HEK293 (cell line): Measurements from ENCODE around the gene PCSK1N.

Experiments used
- CTCF ChIA-PET: fragments of 350-600 bp; formaldehyde crosslinking; extraction: SDS; loops from one replicate; lab custom pipeline; 2021; ENCODE audit warnings: antibody characterized with exemption; lab: Yijun Ruan, JAX
- POLR2A ChIA-PET: fragments of 300-600 bp; formaldehyde crosslinking; extraction: SDS; loops from one replicate; lab custom pipeline; 2020; ENCODE audit warnings: antibody characterized with exemption, inconsistent platforms; lab: Yijun Ruan, JAX
- H3K27ac ChIP-seq: fragments of 200-500 bp; sonication (Bioruptor generic); 2 replicates; pipeline ENCODE4 v1.5.1; 2014; ENCODE audit warnings: low read depth, low read length, control low read depth, inconsistent platforms; ENCODE audit errors: extremely low read depth
- H3K36me3 ChIP-seq, 2 experiments: fragments of 200-500 bp in 1 of 2; sonication (Bioruptor generic) in 1 of 2; 1 replicate in 1 of 2; 2 replicates in 1 of 2; pipeline ENCODE4 v1.5.1; 2014 to 2017; ENCODE audit warnings: inconsistent platforms in 2 of 2, low read length in 2 of 2; ENCODE audit not compliant: control insufficient read depth in 2 of 2, insufficient read depth in 1 of 2
- H3K4me1 ChIP-seq: fragments of 200-500 bp; sonication (Bioruptor generic); 2 replicates; pipeline ENCODE4 v1.5.1; 2014; ENCODE audit warnings: mild to moderate bottlenecking, low read length, inconsistent platforms; ENCODE audit not compliant: control insufficient read depth, insufficient read depth
- H3K4me3 ChIP-seq: 2 replicates; pipeline ENCODE4 v1.5.1; 2011; ENCODE audit warnings: low read depth, mild to moderate bottlenecking, control low read depth, low read length, moderate library complexity
- H3K9me3 ChIP-seq: fragments of 200-500 bp; sonication (Bioruptor generic); 2 replicates; pipeline ENCODE4 v1.5.1; 2014; ENCODE audit warnings: low read depth, low read length, inconsistent platforms; ENCODE audit not compliant: control insufficient read depth, insufficient read depth
- ZNF140 ChIP-seq: fragments of 450-650 bp; formaldehyde crosslinking; IDR thresholded peaks from 2 replicates; pipeline ENCODE4 v1.5.1; 2016; ENCODE audit warnings: missing biosample characterization, missing genetic modification characterization
- ZNF341 ChIP-seq: fragments of 450-650 bp; formaldehyde crosslinking; IDR thresholded peaks from 2 replicates; pipeline ENCODE4; 2016; ENCODE audit warnings: low read depth, missing biosample characterization, missing genetic modification characterization
- ZNF426 ChIP-seq: fragments of 450-650 bp; formaldehyde crosslinking; IDR thresholded peaks from 2 replicates; pipeline ENCODE4 v1.5.1; 2017; ENCODE audit warnings: missing biosample characterization, missing genetic modification characterization, mild to moderate bottlenecking, inconsistent platforms, moderate library complexity
- ZNF629 ChIP-seq: fragments of 450-650 bp; formaldehyde crosslinking; IDR thresholded peaks from 2 replicates; pipeline ENCODE4 v1.5.1; 2017; ENCODE audit warnings: missing biosample characterization, missing genetic modification characterization
- ZNF654 ChIP-seq: fragments of 450-650 bp; formaldehyde crosslinking; IDR thresholded peaks from 2 replicates; pipeline ENCODE4 v1.5.1; 2016; ENCODE audit warnings: low read depth, missing biosample characterization, missing genetic modification characterization
- ZNF660 ChIP-seq: fragments of 450-650 bp; IDR thresholded peaks from 2 replicates; pipeline ENCODE4 v1.5.1; 2018; ENCODE audit warnings: missing biosample characterization, mild to moderate bottlenecking, missing genetic modification characterization
- ZNF843 ChIP-seq: fragments of 450-650 bp; formaldehyde crosslinking; IDR thresholded peaks from 2 replicates; pipeline ENCODE4 v1.5.1; 2016; ENCODE audit warnings: missing biosample characterization, missing genetic modification characterization
- TF ChIP-seq, protein P1 (sequence below): fragments of 450-650 bp; formaldehyde crosslinking; IDR thresholded peaks from 2 replicates; pipeline ENCODE4 v1.5.1; 2016; ENCODE audit warnings: missing biosample characterization, missing genetic modification characterization
- TF ChIP-seq, protein P2 (sequence below): fragments of 450-650 bp; IDR thresholded peaks from 2 replicates; pipeline ENCODE4 v1.5.1; 2018; ENCODE audit warnings: missing biosample characterization, mild to moderate bottlenecking, missing genetic modification characterization
- TF ChIP-seq, protein P3 (sequence below): fragments of 450-650 bp; formaldehyde crosslinking; IDR thresholded peaks from 2 replicates; pipeline ENCODE4 v1.5.1; 2016; ENCODE audit warnings: missing biosample characterization, missing genetic modification characterization
- TF ChIP-seq, protein P4 (sequence below): fragments of 450-650 bp; formaldehyde crosslinking; IDR thresholded peaks from 2 replicates; pipeline ENCODE4 v1.5.1; 2017; ENCODE audit warnings: missing biosample characterization, missing genetic modification characterization

The PCSK1N gene

DNA sequence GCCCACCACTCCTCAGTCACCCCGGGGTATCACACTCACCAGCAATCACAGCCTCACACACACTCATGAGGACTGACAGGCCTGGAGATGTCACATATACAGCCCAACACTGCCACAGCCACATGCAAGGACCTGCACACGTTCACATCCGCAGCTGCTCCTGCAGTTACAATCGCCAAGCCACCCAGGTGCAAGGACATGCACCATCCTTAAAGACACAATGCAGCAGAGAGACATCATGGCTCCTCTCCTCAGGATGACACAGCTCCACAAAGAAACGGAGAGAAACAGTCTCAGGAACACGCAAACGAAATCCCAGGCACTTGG, 1.1 kb downstream of the PCSK1N start:
- no peaks in the 10 kb centered on the region for H3K9me3 ChIP-seq
- no peak for TF ChIP-seq ZNF426 (tag by site-specific recombination)
- TF ChIP-seq ZNF660 (tag by site-specific recombination): no peak
- TF ChIP-seq, protein P1, sequence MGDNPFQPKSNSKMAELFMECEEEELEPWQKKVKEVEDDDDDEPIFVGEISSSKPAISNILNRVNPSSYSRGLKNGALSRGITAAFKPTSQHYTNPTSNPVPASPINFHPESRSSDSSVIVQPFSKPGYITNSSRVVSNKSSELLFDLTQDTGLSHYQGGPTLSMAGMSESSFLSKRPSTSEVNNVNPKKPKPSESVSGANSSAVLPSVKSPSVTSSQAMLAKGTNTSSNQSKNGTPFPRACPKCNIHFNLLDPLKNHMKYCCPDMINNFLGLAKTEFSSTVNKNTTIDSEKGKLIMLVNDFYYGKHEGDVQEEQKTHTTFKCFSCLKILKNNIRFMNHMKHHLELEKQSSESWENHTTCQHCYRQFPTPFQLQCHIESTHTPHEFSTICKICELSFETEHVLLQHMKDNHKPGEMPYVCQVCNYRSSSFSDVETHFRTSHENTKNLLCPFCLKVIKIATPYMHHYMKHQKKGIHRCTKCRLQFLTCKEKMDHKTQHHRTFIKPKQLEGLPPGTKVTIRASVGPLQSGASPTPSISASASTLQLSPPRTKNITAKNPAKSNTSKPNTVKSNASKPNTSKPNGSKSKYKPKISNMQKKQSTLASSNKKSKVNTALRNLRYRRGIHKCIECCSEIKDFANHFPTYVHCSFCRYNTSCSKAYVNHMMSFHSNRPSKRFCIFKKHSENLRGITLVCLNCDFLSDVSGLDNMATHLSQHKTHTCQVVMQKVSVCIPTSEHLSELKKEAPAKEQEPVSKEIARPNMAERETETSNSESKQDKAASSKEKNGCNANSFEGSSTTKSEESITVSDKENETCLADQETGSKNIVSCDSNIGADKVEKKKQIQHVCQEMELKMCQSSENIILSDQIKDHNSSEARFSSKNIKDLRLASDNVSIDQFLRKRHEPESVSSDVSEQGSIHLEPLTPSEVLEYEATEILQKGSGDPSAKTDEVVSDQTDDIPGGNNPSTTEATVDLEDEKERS (tag by site-specific recombination): 0 out of 2 replicates have a peak, but pooled peaks have one; percentile 55
- TF ChIP-seq, protein P2, sequence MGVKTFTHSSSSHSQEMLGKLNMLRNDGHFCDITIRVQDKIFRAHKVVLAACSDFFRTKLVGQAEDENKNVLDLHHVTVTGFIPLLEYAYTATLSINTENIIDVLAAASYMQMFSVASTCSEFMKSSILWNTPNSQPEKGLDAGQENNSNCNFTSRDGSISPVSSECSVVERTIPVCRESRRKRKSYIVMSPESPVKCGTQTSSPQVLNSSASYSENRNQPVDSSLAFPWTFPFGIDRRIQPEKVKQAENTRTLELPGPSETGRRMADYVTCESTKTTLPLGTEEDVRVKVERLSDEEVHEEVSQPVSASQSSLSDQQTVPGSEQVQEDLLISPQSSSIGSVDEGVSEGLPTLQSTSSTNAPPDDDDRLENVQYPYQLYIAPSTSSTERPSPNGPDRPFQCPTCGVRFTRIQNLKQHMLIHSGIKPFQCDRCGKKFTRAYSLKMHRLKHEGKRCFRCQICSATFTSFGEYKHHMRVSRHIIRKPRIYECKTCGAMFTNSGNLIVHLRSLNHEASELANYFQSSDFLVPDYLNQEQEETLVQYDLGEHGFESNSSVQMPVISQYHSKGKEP (tag by site-specific recombination): 0 out of 2 replicates have a peak, but pooled peaks have one; percentile 11
- TF ChIP-seq, protein P3, sequence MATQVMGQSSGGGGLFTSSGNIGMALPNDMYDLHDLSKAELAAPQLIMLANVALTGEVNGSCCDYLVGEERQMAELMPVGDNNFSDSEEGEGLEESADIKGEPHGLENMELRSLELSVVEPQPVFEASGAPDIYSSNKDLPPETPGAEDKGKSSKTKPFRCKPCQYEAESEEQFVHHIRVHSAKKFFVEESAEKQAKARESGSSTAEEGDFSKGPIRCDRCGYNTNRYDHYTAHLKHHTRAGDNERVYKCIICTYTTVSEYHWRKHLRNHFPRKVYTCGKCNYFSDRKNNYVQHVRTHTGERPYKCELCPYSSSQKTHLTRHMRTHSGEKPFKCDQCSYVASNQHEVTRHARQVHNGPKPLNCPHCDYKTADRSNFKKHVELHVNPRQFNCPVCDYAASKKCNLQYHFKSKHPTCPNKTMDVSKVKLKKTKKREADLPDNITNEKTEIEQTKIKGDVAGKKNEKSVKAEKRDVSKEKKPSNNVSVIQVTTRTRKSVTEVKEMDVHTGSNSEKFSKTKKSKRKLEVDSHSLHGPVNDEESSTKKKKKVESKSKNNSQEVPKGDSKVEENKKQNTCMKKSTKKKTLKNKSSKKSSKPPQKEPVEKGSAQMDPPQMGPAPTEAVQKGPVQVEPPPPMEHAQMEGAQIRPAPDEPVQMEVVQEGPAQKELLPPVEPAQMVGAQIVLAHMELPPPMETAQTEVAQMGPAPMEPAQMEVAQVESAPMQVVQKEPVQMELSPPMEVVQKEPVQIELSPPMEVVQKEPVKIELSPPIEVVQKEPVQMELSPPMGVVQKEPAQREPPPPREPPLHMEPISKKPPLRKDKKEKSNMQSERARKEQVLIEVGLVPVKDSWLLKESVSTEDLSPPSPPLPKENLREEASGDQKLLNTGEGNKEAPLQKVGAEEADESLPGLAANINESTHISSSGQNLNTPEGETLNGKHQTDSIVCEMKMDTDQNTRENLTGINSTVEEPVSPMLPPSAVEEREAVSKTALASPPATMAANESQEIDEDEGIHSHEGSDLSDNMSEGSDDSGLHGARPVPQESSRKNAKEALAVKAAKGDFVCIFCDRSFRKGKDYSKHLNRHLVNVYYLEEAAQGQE (tag by site-specific recombination): no peak
- peak overlapping the region; percentile 61 for H3K4me3 ChIP-seq
- H3K36me3 ChIP-seq: no peaks in the 10 kb centered on the region; a peak in 1 of 3 replicates
- H3K4me1 ChIP-seq: no peaks in the 10 kb centered on the region
- POLR2A ChIA-PET: interaction anchor here (0.7 to 1.2 kb wide), 3 partner anchors 32 to 63 kb away, joined by 3 to 4 read pairs (median 3); partner anchors contain the start of genes HDAC6, PQBP1 and TIMM17B
- CTCF ChIA-PET: interaction anchor here (0.5 to 0.9 kb wide), 4 partner anchors 10 to 1043 kb away, joined by 3 to 5 read pairs (median 4); no protein-coding TSS in a partner anchor
- no peak overlapping the region for H3K27ac ChIP-seq

DNA sequence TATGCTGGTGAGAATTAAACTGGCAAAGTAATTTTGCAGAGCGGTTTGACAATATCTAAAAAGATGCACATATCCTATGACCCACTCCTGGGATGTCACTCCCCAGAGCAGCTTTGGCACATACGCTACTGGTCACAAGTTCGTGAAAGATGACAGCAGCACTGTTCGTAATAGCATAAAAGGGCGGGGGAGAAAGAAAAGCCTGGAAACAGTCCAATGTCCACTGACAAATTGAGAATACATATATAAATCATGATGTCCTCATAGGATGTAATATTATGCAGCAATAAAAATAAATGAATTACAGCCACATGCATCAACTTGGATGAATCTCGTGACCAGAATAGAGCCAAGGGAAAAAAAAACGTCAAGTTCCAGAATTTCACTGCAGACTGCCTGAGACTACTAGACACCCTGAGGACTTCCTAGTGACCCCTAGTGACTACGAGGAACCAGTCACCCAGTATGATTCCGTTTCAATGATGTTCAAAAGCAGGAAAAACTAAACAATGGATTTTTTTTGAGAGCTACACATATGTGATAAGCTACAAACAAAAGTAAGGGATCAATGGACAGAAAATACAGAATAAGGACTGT, 1.8 kb downstream of the PCSK1N start:
- H3K4me1 ChIP-seq: no peaks in the 10 kb centered on the region
- POLR2A ChIA-PET: interaction anchor here (0.6 to 1.2 kb wide), 3 partner anchors 32 to 356 kb away, joined by 3 read pairs; partner anchors contain the start of genes HDAC6, PQBP1 and TIMM17B
- no peaks in the 10 kb centered on the region for H3K9me3 ChIP-seq
- CTCF ChIA-PET: interaction anchor here (0.8 to 0.9 kb wide), 2 partner anchors 10 to 185 kb away, joined by 4 to 5 read pairs; no protein-coding TSS in a partner anchor
- H3K36me3 ChIP-seq: no peaks in the 10 kb centered on the region; a peak in 1 of 3 replicates
- no peak overlapping the region for H3K4me3 ChIP-seq
- no peak overlapping the region for H3K27ac ChIP-seq
- no peak for TF ChIP-seq ZNF140 (tag by site-specific recombination)
- TF ChIP-seq ZNF629 (tag by site-specific recombination): peak; percentile 38; the same call in 1 of the 2 replicates
- TF ChIP-seq ZNF843 (tag by site-specific recombination): no peak
- TF ChIP-seq ZNF654 (tag by site-specific recombination): 0 out of 2 replicates have a peak, but pooled peaks have one; percentile 5
- TF ChIP-seq, protein P4, sequence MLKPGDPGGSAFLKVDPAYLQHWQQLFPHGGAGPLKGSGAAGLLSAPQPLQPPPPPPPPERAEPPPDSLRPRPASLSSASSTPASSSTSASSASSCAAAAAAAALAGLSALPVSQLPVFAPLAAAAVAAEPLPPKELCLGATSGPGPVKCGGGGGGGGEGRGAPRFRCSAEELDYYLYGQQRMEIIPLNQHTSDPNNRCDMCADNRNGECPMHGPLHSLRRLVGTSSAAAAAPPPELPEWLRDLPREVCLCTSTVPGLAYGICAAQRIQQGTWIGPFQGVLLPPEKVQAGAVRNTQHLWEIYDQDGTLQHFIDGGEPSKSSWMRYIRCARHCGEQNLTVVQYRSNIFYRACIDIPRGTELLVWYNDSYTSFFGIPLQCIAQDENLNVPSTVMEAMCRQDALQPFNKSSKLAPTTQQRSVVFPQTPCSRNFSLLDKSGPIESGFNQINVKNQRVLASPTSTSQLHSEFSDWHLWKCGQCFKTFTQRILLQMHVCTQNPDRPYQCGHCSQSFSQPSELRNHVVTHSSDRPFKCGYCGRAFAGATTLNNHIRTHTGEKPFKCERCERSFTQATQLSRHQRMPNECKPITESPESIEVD (tag by site-specific recombination): peak; percentile 26; the same call in 1 of the 2 replicates
- TF ChIP-seq ZNF341 (tag by site-specific recombination): peak; percentile 29; the same call in 1 of the 2 replicates
